Measurements from ENCODE around the gene OR5K4. TPM values are rescaled to one million over a fixed set of nuclear protein-coding genes. Genes with fewer than 3 reads are reported as not detected.

The OR5K4 gene
- total and polyA plus RNA-seq, 9 of the 15 experiments (the other 6 are each of a cell fraction or from before 2014, with no cell fraction given), result not detected

DNA sequence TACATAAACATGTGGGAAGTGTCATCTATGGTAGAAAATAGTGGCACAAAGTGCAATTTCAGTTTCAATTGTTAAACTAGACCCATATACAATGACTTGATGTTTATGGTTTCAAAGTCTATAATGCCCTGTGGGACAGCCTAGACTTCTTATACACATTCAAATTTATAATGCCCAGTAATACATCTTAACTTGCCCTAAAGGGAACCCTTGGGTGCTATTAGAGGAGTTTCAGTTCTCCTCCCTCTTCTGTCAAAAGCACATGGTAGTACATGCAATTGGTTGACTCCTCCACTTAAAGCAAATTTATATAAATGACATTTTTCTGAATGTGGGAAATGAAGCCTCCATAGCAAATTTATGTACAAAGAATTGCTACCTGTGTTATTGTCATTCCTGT, 30.2 kb upstream of the OR5K4 start:
- H3K9me1 ChIP-seq (ENCODE audit: control insufficient read depth, insufficient read depth, low read length), result no peaks in the 10 kb centered on the region
- H3K27me3 ChIP-seq (ENCODE audit: control insufficient read depth in 2 of 2, insufficient read depth in 2 of 2, low read length in 2 of 2), result no peaks in the 10 kb centered on the region
- ChIA-PET POLR2A (no interaction called here), CTCF (ENCODE audit: low intra/inter-chr PET ratio) (no interaction called here)
- no peak for ATAC-seq
- intact Hi-C loops (cut with micrococcal nuclease) (no loop called here), in situ Hi-C loops (cut with MboI) (loop anchor here (25.0 kb wide), 1 partner anchor 536 kb away; no protein-coding TSS in a partner anchor)
- no peaks in the 10 kb centered on the region for H3K9me3 ChIP-seq (replicated peaks; ENCODE audit: control insufficient read depth, insufficient read depth, low read depth, low read length)
- no peak for DNase-seq (ENCODE audit: extremely low read depth in 1 of 4, low spot score in 3 of 4)
- FAIRE-seq, result no peak
- no peaks in the 10 kb centered on the region for H3K36me3 ChIP-seq (ENCODE audit: control insufficient read depth, insufficient read depth, low read length)
- no peak overlapping the region for H3K4me2 ChIP-seq (ENCODE audit: insufficient read depth, low read length)
- no peak overlapping the region for H2AFZ ChIP-seq (ENCODE audit: low read depth, low read length)
- no peaks in the 10 kb centered on the region for H3K4me1 ChIP-seq (replicated peaks in 1 of 2; ENCODE audit: control insufficient read depth in 2 of 2, insufficient read depth in 2 of 2, low read length in 2 of 2)
- no peak for TF ChIP-seq EZH2 (IDR thresholded peaks at IDR 0.05; ENCODE audit: borderline replicate concordance, low read depth, low read length)
- no peak for TF ChIP-seq BHLHE40 (IDR thresholded peaks at IDR 0.05; ENCODE audit: low read length)
- no peak for TF ChIP-seq KLF10 (CRISPR knock-in tag; IDR thresholded peaks at IDR 0.05)
- TF ChIP-seq CEBPZ (IDR thresholded peaks at IDR 0.05; ENCODE audit: borderline replicate concordance, low read depth, low read length), result no peak
- TF ChIP-seq FOXK2 (conservative IDR thresholded peaks at IDR 0.05 in 1 of 2, IDR thresholded peaks at IDR 0.05 in 1 of 2; ENCODE audit: low read depth in 2 of 2), result no peak
- TF ChIP-seq ZNF124 (CRISPR knock-in tag; IDR thresholded peaks at IDR 0.05), result no peak
- TF ChIP-seq CBFB (CRISPR knock-in tag; IDR thresholded peaks at IDR 0.05), result no peak
- TF ChIP-seq NCOA1 (IDR thresholded peaks at IDR 0.05; ENCODE audit: low read depth), result no peak
- TF ChIP-seq, protein P1, sequence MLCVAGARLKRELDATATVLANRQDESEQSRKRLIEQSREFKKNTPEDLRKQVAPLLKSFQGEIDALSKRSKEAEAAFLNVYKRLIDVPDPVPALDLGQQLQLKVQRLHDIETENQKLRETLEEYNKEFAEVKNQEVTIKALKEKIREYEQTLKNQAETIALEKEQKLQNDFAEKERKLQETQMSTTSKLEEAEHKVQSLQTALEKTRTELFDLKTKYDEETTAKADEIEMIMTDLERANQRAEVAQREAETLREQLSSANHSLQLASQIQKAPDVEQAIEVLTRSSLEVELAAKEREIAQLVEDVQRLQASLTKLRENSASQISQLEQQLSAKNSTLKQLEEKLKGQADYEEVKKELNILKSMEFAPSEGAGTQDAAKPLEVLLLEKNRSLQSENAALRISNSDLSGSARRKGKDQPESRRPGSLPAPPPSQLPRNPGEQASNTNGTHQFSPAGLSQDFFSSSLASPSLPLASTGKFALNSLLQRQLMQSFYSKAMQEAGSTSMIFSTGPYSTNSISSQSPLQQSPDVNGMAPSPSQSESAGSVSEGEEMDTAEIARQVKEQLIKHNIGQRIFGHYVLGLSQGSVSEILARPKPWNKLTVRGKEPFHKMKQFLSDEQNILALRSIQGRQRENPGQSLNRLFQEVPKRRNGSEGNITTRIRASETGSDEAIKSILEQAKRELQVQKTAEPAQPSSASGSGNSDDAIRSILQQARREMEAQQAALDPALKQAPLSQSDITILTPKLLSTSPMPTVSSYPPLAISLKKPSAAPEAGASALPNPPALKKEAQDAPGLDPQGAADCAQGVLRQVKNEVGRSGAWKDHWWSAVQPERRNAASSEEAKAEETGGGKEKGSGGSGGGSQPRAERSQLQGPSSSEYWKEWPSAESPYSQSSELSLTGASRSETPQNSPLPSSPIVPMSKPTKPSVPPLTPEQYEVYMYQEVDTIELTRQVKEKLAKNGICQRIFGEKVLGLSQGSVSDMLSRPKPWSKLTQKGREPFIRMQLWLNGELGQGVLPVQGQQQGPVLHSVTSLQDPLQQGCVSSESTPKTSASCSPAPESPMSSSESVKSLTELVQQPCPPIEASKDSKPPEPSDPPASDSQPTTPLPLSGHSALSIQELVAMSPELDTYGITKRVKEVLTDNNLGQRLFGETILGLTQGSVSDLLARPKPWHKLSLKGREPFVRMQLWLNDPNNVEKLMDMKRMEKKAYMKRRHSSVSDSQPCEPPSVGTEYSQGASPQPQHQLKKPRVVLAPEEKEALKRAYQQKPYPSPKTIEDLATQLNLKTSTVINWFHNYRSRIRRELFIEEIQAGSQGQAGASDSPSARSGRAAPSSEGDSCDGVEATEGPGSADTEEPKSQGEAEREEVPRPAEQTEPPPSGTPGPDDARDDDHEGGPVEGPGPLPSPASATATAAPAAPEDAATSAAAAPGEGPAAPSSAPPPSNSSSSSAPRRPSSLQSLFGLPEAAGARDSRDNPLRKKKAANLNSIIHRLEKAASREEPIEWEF (CRISPR knock-in tag; IDR thresholded peaks at IDR 0.05), result no peak
- no peak for TF ChIP-seq CBX8 (IDR thresholded peaks at IDR 0.05; ENCODE audit: borderline replicate concordance, extremely low read depth, low read depth, low read length, poor library complexity, severe bottlenecking)
- TF ChIP-seq GMEB1 (CRISPR knock-in tag; IDR thresholded peaks at IDR 0.05), result no peak
- H3K9ac ChIP-seq (ENCODE audit: insufficient read depth in 1 of 2, low read depth in 2 of 2, low read length in 2 of 2), result no peak overlapping the region
- H4K20me1 ChIP-seq (replicated peaks; ENCODE audit: control insufficient read depth, insufficient read depth, low read length), result no peaks in the 10 kb centered on the region
- H3K4me3 ChIP-seq, result no peak overlapping the region
- H3K79me2 ChIP-seq (ENCODE audit: control insufficient read depth, insufficient read depth, low read length), result no peaks in the 10 kb centered on the region
- H3K27ac ChIP-seq (ENCODE audit: extremely low read depth, low read depth, low read length), result no peak overlapping the region
- BruUV-seq (replicated peaks), result no TSS peak

Data from K562 (cell line).